Peyer's patch (tissue), 4 donors: ENCODE data around the gene SORCS1.

Experiments used
- CTCF ChIP-seq, 6 experiments: fragments of 450-650 bp in 4 of 6; fragments of 200-600 bp in 2 of 6; sonication (generic) in 1 of 6; IDR thresholded peaks; one replicate each; pipeline ENCODE4 v1.5.1; 2017 to 2019; ENCODE audit warnings: antibody characterized with exemption in 6 of 6, mild to moderate bottlenecking in 3 of 6, moderate library complexity in 1 of 6
- POLR2A ChIP-seq, 2 donors: fragments of 450-650 bp; IDR thresholded peaks; one replicate each; pipeline ENCODE4 v1.5.1; 2017; ENCODE audit warnings: antibody characterized with exemption in 2 of 2, mild to moderate bottlenecking in 2 of 2, moderate library complexity in 2 of 2

GRCh38 chr10:106713846-106714245, 450.7 kb downstream of the SORCS1 start:
- TF ChIP-seq CTCF (IDR thresholded peaks at IDR 0.05) = no peak
- TF ChIP-seq POLR2A (IDR thresholded peaks at IDR 0.05) = no peak
